Kidney glomerular epithelial cell (primary cell): Measurements from ENCODE around the gene ERCC6.

Experiments
- DNase-seq: peaks from one replicate; lab custom pipeline; 2025; lab: John Stamatoyannopoulos, UW

ERCC6 gene

DNA sequence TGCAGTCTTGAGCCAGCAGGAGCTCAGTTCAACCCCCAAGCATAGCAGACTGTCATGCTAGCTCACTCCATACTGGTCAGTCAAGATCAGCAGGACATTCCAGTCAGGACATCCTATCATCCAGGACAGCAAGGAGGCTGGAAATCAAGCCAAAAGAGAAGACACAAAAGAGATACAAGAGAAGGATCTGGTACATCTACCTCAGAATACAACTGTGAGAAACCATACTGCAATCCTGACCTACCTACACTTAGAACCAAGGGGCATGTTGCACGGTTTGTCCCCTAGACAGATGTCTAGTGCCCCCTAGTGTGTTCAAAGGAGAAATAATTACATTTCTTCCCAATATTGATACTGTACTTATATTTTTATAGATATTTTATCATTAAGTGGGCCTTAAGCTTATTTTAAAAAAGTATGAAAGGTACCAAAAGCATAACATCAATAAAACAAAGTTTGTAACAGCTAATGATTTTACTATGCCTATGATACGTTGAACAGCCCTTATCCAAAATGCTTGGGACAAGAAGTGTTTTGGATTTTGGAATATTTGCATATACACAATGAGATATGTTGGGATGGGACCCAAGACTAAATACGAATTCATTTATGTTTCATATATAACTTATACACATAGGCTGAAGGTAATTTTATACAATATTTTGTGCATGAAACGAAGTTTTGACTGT is 26.7 kb downstream of the ERCC6 start:
- DNase-seq: peak; percentile 19

DNA sequence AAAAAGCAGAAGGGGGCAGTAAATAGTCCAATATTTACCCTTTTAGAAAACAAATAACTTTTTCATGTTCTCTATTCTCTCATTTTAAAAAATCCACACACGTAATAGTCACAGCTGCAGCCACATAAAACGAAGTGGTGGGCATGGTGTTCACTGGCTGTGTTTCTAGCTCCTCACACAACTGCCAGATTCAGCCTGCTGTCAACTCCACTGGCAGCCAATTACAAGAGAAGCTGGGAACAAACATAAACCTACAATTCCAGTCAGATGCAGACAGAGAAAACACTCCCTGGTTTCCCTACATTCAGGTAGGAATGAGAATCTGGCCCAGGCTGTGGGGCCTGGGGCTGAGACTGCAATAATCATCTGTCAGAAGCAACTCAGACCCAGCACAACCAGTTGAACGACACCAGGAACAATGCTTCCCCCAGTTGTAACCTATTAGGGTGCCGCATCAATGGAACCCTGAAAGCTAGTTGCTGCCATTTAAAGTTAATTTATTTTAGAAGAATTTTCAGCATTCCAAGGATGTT is 29.1 kb downstream of the ERCC6 start:
- DNase-seq: no peak

DNA sequence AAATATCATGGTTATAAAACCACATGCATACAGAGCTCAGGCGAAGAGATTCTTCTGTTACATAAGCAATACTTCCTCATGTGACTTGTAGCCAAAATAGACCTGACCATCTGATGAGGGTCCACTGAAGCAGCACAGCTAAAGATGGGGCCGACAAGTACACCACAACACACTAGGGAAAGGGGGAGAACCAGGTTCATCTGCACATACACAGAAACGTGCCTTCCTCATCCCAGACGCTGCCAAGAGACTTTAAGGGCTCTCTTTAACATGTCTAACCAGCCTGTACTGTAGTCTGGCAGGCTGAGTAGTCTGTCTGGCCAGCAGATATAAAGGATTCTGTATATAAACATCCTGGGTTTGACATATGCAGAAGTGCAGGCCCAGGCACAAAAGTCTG is 30.3 kb downstream of the ERCC6 start:
- DNase-seq: no peak

DNA sequence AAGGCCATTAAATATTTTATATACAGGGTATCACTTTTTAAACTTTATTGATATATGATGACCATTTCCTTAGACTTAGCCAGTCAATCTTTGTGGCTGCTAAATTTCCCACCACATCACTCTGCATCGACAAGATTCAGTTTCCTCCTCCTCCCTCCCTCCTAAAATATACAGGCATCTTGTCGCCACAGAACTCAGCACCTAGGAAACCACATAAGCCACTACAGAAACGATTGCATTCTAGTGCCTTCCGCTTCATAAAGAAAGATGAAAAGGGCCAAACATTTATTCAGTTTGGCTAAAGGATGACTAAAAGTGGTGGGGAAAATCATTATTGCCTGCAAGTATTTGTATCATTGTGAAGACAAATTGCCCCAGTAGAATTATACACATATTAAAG is 30.7 kb downstream of the ERCC6 start:
- DNase-seq: no peak

DNA sequence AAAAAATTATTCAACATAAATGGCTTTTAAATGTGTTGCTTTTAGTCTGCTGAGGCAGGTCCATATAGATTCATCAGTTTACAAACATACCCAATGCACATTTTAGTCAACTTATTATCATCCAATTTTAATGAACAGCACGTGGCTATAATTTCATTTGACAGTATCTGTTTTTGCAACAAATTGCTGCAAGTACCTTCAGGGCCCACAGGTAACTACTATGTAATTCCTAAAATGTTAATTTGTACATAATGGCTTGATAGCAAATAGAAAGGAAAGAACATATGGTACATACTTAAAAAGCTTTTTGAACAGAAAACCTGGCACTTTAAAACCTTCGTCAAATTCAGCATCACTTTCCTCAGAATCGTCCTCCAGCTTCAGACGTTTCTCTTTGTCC is 33.3 kb downstream of the ERCC6 start:
- DNase-seq: no peak

DNA sequence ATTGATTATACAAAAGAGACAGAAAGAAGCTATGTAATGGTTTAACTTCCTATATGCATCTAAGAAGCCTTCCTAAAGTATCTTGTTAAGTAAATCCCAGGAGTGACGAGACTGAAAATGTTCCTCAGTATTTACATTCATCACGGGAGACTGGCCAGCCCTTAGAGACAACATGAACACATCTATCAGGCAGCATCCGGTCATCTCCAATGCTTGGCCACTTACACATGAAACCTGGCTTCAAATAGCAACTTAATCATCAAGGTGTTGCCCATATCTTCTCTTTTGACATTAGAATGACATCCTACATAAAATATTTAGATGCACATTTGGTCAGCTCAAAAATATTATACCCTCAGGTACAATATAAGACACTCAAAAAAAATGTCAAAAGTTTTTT is 33.8 kb downstream of the ERCC6 start:
- no peak for DNase-seq

DNA sequence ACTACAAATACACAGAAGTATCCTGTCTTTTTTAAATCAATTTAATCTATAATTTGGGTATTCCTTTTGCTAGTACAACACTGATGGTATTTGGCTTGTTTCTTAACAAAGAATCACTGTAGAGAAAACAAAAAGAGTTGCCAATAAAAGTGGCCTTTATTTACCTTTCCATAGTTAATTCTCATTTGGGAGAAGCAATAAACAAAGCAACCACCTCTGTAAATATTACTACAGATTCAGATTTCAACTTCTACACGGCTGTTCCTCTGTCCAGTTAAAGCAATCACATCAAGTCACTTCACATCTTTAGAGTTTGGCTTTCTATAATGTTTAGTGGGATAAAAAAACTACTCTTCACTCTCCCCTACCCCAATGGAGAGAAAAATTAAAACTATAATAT is 34.4 kb downstream of the ERCC6 start:
- DNase-seq: no peak

DNA sequence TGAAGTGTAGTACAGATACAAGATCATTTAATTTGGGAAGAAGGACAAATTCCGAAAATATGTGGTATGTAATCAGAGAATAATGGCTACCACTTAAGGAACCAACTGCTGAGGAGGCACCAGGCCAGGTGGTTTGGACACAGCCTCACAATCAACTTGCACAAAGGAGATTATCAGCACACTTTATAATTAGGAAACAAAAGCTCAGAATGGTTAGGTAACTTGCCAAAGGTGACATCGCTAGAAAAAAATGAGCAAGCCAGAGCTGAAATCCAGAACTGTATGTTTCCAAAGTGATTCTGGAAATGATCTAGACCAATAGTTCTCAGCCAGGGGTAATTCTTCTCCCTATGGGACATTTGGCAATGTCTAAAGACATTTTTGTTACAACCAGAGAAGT is 36.6 kb downstream of the ERCC6 start:
- no peak for DNase-seq

DNA sequence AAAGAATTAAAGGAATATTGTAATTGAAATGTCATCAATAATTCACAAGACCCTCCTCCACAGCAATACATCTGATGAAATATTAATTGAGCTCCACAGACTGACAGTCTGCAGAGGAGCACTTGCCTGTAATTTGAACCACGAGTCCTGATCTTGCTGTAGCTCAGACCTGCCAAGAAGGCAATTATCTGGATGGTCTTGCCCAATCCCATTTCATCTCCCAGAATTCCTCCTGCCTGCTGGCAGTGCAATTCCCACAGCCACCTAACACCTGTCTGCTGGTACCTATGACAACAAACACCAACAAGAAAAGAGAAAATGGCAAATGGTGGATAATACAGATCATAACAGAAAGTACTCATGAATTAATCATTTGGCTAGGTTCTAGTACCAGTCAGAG is 38.5 kb downstream of the ERCC6 start:
- no peak for DNase-seq

DNA sequence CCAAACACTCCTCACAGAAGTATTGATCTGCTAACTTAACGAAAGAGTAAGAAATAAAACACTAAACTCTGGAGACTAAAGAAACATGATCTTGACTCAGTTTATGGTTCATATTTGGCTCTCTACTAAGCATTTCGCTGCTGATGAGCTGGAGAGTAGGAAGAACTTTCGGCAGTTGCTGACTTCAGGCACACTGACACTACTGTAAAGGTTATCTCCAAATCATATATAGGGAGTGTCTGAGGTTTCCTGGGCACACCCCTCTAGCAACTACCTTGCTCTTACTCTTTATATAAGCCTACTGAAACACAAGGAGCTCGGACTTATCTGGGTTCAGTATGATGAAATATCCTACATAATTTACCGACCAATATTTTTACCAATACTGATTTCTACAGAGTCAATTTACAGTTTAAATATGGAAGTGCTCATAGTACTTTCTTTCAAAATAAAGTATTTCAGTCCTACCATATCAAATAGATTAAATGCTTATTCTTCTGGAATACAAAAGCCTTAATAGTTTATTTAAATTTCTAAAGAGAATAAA is 39.5 kb downstream of the ERCC6 start:
- no peak for DNase-seq

DNA sequence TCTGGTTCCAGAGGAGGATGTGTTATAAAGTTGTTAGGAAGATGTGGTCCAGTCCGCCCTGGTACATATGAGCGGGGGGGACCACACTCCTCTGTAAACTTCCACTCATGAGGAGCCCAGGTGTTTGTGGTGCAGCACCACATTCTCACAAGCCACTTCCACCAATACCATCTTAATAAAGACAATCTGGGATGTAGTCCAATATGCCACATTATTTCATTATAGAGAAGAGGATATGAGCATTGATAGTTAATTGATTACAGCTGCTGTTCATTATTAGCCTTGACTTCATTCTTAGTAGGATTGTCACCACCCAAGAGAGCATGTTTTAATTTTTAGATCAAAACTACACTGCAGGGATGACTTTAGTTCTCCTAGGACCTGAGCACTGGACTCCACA is 40.5 kb downstream of the ERCC6 start:
- no peak for DNase-seq

DNA sequence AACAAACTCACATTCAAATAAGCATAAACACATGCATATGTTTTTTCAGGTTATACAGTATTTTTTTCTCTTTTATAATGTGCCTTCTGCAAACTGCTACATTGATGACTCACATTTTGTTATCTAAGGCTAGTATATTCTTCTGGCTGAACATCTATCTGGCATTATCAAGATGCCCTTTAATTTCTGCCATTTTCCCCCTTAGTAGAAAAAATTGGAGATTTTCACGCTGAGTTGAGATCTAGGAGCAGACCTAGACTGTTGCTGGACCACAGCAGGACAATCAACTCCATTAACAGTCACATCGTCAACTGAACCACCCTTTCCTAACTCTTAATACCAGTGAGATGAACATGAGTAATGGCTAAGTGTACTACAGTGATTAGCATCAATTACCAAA is 41.6 kb downstream of the ERCC6 start:
- DNase-seq: no peak

DNA sequence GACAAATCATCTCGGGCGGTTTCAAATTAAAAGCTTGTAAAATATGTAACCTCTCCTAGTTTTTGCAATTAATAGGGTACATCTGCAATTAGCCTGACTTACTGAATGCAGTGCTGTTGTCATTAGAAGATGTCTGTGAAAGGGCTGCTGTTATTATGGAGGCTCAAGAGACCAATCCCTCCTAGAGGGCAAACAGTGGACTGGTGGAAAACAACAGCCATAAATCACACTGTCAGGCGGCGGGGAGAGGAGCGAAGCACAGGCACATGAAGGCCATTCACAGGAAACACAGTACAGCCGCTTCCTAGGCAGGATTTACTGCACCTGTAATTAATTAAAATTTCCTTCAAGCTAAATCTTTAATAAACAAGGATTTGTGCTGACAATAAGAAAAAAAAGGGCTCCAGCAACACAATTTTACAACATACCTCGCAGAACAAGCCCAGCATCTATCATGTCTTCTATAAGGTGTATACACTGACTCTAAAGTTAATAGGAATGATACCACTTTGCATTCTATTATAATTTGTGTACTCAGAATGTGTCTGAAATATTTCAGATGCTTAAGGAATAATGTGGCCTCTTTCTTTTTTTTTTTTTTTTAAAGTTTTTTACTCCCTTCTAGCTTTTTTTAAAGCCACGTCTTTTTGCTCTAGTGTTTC is 50.7 kb downstream of the ERCC6 start:
- no peak for DNase-seq

DNA sequence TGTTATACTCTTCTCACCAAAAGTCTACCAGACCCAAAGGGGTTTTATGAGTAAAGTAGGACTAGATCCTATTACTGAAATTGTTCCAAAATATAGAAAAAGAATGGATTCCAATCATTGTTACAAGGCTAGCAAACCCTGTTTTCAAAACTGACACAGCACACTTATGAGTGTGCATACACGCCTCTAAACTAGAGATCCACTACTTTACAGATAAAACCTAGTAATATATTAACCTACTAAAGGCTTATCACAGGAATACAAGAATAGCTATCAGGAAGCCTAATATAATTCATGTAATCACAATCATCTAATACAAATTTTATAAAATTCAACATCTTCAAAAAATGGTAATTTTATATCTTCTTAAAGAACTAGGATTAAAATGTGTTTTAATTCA is 52.2 kb downstream of the ERCC6 start:
- DNase-seq: no peak

DNA sequence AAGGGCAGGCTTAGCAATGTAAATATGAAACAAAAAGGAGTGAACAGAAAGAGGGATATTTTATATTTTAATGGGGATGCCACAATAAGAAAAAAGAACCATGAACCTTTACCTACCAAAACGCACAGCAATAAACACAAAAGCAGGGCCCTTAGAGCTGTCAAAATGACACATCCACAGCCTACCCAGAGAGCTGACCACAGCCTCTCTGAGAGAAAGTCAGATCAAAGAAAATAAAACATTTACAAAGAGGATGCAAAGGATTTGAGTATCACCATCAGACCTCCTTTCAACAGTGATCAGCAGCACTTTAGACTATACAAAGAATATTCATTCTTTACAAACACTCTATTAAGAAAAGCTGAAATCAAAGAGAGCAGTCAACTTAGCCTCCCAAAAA is 52.9 kb downstream of the ERCC6 start:
- no peak for DNase-seq

DNA sequence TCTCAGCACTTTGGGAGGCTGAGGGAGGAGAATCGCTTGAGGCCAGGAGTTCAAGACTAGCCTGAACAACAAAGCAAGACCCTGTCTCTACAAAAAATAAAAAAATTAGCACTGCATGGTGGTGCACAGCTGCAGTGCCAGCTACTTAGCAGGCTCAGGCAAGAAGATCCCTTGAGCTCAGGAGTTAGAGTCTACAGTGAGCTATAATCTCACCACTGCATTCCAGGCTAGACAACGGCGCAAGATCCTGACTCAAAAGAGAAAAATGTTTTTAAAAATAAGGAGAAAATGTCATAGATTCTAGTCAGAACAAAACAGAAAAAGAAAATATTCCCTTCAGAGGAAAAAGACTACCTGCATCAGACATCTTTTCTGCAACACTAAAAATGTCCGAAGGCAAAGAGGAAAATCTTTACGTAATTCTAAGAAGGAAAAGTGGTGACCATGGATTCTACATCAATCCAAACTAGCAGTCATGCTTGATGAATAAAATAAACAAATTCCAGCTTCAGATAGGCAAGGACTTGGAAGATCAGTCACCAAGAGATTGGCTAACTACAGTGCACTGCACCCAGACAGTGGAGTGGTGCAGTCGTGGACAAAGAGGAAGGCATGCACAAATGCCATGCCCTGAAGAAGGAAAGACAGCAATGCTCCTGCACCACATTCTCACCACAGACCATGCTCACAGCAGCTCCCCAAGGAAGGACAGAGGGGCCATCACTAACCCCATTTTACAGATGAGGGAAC is 54.3 kb downstream of the ERCC6 start:
- DNase-seq: peak; percentile 13

DNA sequence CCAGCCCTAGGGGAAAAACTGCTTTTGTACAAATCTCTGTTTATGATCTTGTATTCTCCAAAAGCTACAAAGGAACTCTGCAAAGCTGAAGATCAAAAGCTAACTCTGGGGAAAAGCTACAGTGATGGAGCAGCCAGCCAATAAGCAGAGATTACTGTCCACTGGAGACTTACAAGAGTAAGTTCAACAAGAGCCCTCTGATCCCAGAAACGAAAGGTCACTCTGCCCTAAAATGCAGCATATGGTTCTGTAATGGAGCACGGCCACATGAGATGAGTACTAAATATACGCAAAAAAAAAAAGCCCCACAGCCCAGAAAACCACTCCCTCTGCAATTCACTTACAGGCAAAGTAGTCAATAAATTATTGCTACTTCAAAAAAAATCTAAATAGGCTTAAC is 60.1 kb downstream of the ERCC6 start:
- no peak for DNase-seq

DNA sequence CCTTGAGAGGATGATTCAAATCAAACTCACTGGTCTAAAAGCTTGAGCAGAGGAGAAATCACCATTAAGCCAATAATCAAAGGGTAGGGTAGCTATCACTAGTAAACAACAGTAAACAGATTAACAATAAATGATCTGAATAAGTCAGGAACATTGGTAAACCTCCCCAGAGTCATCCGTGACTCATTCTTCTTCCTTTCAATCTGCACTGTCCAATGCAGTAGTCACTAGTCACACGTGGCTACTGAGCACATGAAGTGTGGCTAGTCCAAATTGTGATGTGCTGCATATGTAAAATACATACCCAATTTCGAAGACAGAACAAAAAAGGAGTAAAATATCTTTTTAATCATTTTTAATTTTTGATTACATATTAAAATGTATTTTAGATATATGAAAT is 64.0 kb downstream of the ERCC6 start:
- DNase-seq: no peak

DNA sequence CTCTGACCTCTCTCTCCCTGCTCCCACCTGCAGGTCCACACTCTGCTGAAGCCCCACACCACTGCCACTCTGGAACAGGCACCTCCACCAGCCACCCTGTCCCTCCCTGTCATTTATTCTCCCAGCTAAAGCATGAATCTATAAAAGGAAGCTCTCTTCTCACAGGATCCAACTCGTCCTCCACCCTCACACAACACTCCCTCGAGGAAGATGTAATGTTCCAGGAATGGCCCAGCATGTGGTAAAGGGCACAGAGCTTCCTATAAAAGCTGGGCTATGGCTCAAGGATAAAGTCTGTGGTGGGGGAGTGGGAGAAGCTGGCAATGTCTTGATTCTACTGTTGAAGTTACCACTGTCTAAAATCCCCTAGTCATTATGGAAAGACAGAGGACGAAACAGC is 67.4 kb downstream of the ERCC6 start:
- DNase-seq: no peak

DNA sequence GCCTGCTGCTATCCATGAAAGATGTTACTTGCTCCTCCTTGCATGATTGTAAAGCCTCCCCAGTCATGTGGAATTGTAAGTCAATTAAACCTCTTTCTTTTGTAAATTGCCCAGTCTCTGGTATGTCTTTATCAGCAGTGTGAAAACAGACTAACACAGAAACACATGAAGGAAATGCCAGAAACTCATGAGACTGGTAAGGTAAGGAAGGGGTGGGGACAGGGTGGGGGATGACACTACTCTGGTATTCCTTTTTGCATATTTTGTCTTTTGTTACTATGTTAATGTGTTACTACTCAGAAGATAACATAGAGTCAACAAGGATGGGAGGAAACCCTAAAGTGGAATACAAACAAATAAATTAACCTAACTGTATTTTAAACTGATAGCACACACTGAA is 73.2 kb downstream of the ERCC6 start:
- no peak for DNase-seq
